A172 (cell line): ENCODE measurements around the gene HOXB3. TPM values are rescaled to one million over a fixed set of nuclear protein-coding genes. Genes with fewer than 3 reads are reported as not detected.

Experiments used
- DNase-seq: peaks from one replicate; pipeline ENCODE4 v3.0.0-alpha.2; 2015; ENCODE audit warnings: low spot score
- total RNA-seq: library from RNA; depleted of rRNA; stranded (reverse); fragments of >200 nt; shearing (Covaris generic); gene quantifications from 2 replicates; pipeline ENCODE4 v1.2.3, GENCODE V29; 2014

Gene HOXB3
- total RNA-seq, 1 experiment from 2014 or later: 20.1 TPM

- peak; percentile 91 for DNase-seq
These were observed 8.0 kb upstream of the HOXB3 start for GRCh38 chr17:48597778-48598631.

- no peak for DNase-seq
These were observed 7.4 kb upstream of the HOXB3 start for GRCh38 chr17:48597528-48597777.

- peak; percentile 83 for DNase-seq
These were observed 6.9 kb upstream of the HOXB3 start for GRCh38 chr17:48596735-48597527.

- DNase-seq: peak; percentile 53
These were observed 6.1 kb upstream of the HOXB3 start for GRCh38 chr17:48596000-48596734.

- DNase-seq: peak; percentile 39
These were observed 5.4 kb upstream of the HOXB3 start for GRCh38 chr17:48595278-48595999.

- peak; percentile 31 for DNase-seq
These were observed 4.7 kb upstream of the HOXB3 start for GRCh38 chr17:48594538-48595277.

- peak; percentile 96 for DNase-seq
These were observed 3.9 kb upstream of the HOXB3 start for GRCh38 chr17:48593840-48594537.

- DNase-seq: no peak
These were observed 3.2 kb upstream of the HOXB3 start, which contains the start of gene HOXB5 for GRCh38 chr17:48593126-48593829. TSS of gene HOXB5 (minus strand) at chr17:48593779. CDS start at chr17:48593682, 97 bp downstream.

GRCh38 chr17:48592577-48592976, 2.5 kb upstream of the HOXB3 start:
- DNase-seq: no peak

- peak; percentile 30 for DNase-seq
These were observed 2.0 kb upstream of the HOXB3 start for GRCh38 chr17:48592057-48592514.

- DNase-seq: peak; percentile 29
These were observed 1.4 kb upstream of the HOXB3 start for GRCh38 chr17:48591255-48592056.

- DNase-seq: peak; percentile 44
These were observed 643 bp upstream of the HOXB3 start for GRCh38 chr17:48590607-48591161.

- peak; percentile 66 for DNase-seq
These were observed 796 bp downstream of the HOXB3 start for GRCh38 chr17:48589060-48589830.

- peak; percentile 43 for DNase-seq
These were observed 1.5 kb downstream of the HOXB3 start for GRCh38 chr17:48588528-48588927.

- DNase-seq: peak; percentile 59
These were observed 2.0 kb downstream of the HOXB3 start for GRCh38 chr17:48588074-48588415.

- DNase-seq: peak; percentile 80
These were observed 2.6 kb downstream of the HOXB3 start for GRCh38 chr17:48587276-48588073.
